ENCODE data around the gene TNIP1. TPM values are rescaled to one million over a fixed set of nuclear protein-coding genes. Genes with fewer than 3 reads are reported as not detected.

The TNIP1 gene
- total RNA-seq, 5 donors from 2014 or later (not counting 1 experiment from before 2014, with no cell fraction given), result 118 to 211 (median 170) TPM

GRCh38 chr5:151029179-151030055 lies 51.4 kb downstream of the TNIP1 start:
- H3K4me3 ChIP-seq (ENCODE audit: control insufficient read depth in 1 of 2, extremely low read depth in 1 of 2, low read length in 1 of 2), result no peak overlapping the region
- peaks cover 0 to 6% (median 4%) of the 10 kb centered on the region in 3 donors for H3K4me1 Mint-ChIP-seq
- no peak overlapping the region for H3K4me3 Mint-ChIP-seq
- no peaks in the 10 kb centered on the region for H3K9me3 Mint-ChIP-seq
- H3K36me3 Mint-ChIP-seq, result peaks cover 71% of the 10 kb centered on the region
- no peaks in the 10 kb centered on the region for H3K4me1 ChIP-seq (ENCODE audit: control insufficient read depth in 1 of 2, extremely low read depth in 1 of 2, insufficient read depth in 2 of 2, low read length in 2 of 2)
- ATAC-seq (replicated peaks in 1 of 4), result no peak
- H3K36me3 ChIP-seq (ENCODE audit: control insufficient read depth in 2 of 2, extremely low read depth in 1 of 2, insufficient read depth in 1 of 2, low read length in 1 of 2), result peaks cover 16 to 69% of the 10 kb centered on the region in 2 donors
- WGBS (ENCODE audit: insufficient coverage), result 98% methylated on average over 6 of the region's 9 CpGs
- no peak overlapping the region for H3K27ac Mint-ChIP-seq
- H3K27me3 ChIP-seq (replicated peaks in 1 of 2; ENCODE audit: control insufficient read depth in 2 of 2, extremely low read depth in 1 of 2, insufficient read depth in 2 of 2, low read length in 1 of 2), result no peaks in the 10 kb centered on the region
- ChIA-PET POLR2A (interaction anchor here in 1 of 2 donors (0.6 kb wide), 1 partner anchor 24 kb away, joined by 11 read pairs; no protein-coding TSS in a partner anchor), CTCF (interaction anchor here in 1 of 2 donors (0.9 kb wide), 1 partner anchor 23 kb away, joined by 4 read pairs; no protein-coding TSS in a partner anchor)
- H3K9me3 ChIP-seq, result no peaks in the 10 kb centered on the region
- no peak for DNase-seq
- no peak overlapping the region for H3K27ac ChIP-seq (ENCODE audit: low read length)
- no peaks in the 10 kb centered on the region for H3K27me3 Mint-ChIP-seq

- Histone ChIP-seq H3K4me1 (ENCODE audit: control insufficient read depth in 1 of 2, extremely low read depth in 1 of 2, insufficient read depth in 2 of 2, low read length in 2 of 2) (no peaks in the 10 kb centered on the region), H3K27ac (ENCODE audit: low read length) (no peak overlapping the region), H3K4me3 (ENCODE audit: control insufficient read depth in 1 of 2, extremely low read depth in 1 of 2, low read length in 1 of 2) (no peak overlapping the region), H3K36me3 (ENCODE audit: control insufficient read depth in 2 of 2, extremely low read depth in 1 of 2, insufficient read depth in 1 of 2, low read length in 1 of 2) (peaks cover 16 to 62% of the 10 kb centered on the region in 2 donors), H3K9me3 (no peaks in the 10 kb centered on the region), H3K27me3 (replicated peaks in 1 of 2; ENCODE audit: control insufficient read depth in 2 of 2, extremely low read depth in 1 of 2, insufficient read depth in 2 of 2, low read length in 1 of 2) (no peaks in the 10 kb centered on the region)
- ChIA-PET CTCF (no interaction called here), POLR2A (interaction anchor here in 1 of 2 donors (0.6 kb wide), 1 partner anchor 24 kb away, joined by 11 read pairs; no protein-coding TSS in a partner anchor)
- ATAC-seq (replicated peaks in 1 of 4) (no peak), DNase-seq (no peak)
- peaks cover 64% of the 10 kb centered on the region for H3K36me3 Mint-ChIP-seq
- H3K4me3 Mint-ChIP-seq, result no peak overlapping the region
- H3K27me3 Mint-ChIP-seq, result no peaks in the 10 kb centered on the region
- peaks cover 3 to 7% (median 6%) of the 10 kb centered on the region in 3 donors for H3K4me1 Mint-ChIP-seq
- WGBS (ENCODE audit: insufficient coverage), result 96% methylated on average over 4 of the region's 8 CpGs
- no peak overlapping the region for H3K27ac Mint-ChIP-seq
- no peaks in the 10 kb centered on the region for H3K9me3 Mint-ChIP-seq
Observed at GRCh38 chr5:151028717-151029116, 52.1 kb downstream of the TNIP1 start.

- no peaks in the 10 kb centered on the region for H3K27me3 Mint-ChIP-seq
- H3K27me3 ChIP-seq (replicated peaks in 1 of 2; ENCODE audit: control insufficient read depth in 2 of 2, extremely low read depth in 1 of 2, insufficient read depth in 2 of 2, low read length in 1 of 2), result no peaks in the 10 kb centered on the region
- ChIA-PET POLR2A (no interaction called here), CTCF (no interaction called here)
- H3K4me3 ChIP-seq (ENCODE audit: control insufficient read depth in 1 of 2, extremely low read depth in 1 of 2, low read length in 1 of 2), result no peak overlapping the region
- DNase-seq (no peak), ATAC-seq (replicated peaks in 1 of 4) (no peak)
- H3K4me3 Mint-ChIP-seq, result no peak overlapping the region
- no peaks in the 10 kb centered on the region for H3K9me3 ChIP-seq
- H3K9me3 Mint-ChIP-seq, result no peaks in the 10 kb centered on the region
- peaks cover 3 to 7% (median 6%) of the 10 kb centered on the region in 3 donors for H3K4me1 Mint-ChIP-seq
- H3K4me1 ChIP-seq (ENCODE audit: control insufficient read depth in 1 of 2, extremely low read depth in 1 of 2, insufficient read depth in 2 of 2, low read length in 2 of 2), result no peaks in the 10 kb centered on the region
- peaks cover 59% of the 10 kb centered on the region for H3K36me3 Mint-ChIP-seq
- peaks cover 16 to 57% of the 10 kb centered on the region in 2 donors for H3K36me3 ChIP-seq (ENCODE audit: control insufficient read depth in 2 of 2, extremely low read depth in 1 of 2, insufficient read depth in 1 of 2, low read length in 1 of 2)
- no peak overlapping the region for H3K27ac ChIP-seq (ENCODE audit: low read length)
- H3K27ac Mint-ChIP-seq, result peak overlapping the region in 1 of 2 donors; percentile 36
- WGBS (ENCODE audit: insufficient coverage), result 100% methylated on average over 2 of the region's 11 CpGs
Observed at GRCh38 chr5:151027961-151028479, 52.8 kb downstream of the TNIP1 start.

- Histone ChIP-seq H3K4me1 (ENCODE audit: control insufficient read depth in 1 of 2, extremely low read depth in 1 of 2, insufficient read depth in 2 of 2, low read length in 2 of 2) (no peaks in the 10 kb centered on the region), H3K4me3 (ENCODE audit: control insufficient read depth in 1 of 2, extremely low read depth in 1 of 2, low read length in 1 of 2) (no peak overlapping the region), H3K27me3 (replicated peaks in 1 of 2; ENCODE audit: control insufficient read depth in 2 of 2, extremely low read depth in 1 of 2, insufficient read depth in 2 of 2, low read length in 1 of 2) (no peaks in the 10 kb centered on the region), H3K9me3 (no peaks in the 10 kb centered on the region), H3K27ac (ENCODE audit: low read length) (no peak overlapping the region), H3K36me3 (ENCODE audit: control insufficient read depth in 2 of 2, extremely low read depth in 1 of 2, insufficient read depth in 1 of 2, low read length in 1 of 2) (peaks cover 12 to 46% of the 10 kb centered on the region in 2 donors)
- peaks cover 6 to 10% (median 9%) of the 10 kb centered on the region in 3 donors for H3K4me1 Mint-ChIP-seq
- ATAC-seq (replicated peaks in 1 of 4) (no peak), DNase-seq (no peak)
- H3K36me3 Mint-ChIP-seq, result peaks cover 47% of the 10 kb centered on the region
- WGBS (ENCODE audit: insufficient coverage), result 100% methylated on average over 1 of the region's 7 CpGs
- H3K27ac Mint-ChIP-seq, result no peak overlapping the region
- H3K27me3 Mint-ChIP-seq, result no peaks in the 10 kb centered on the region
- POLR2A ChIA-PET, result no interaction called here
- H3K4me3 Mint-ChIP-seq, result no peak overlapping the region
- no peaks in the 10 kb centered on the region for H3K9me3 Mint-ChIP-seq
- CTCF ChIA-PET, result interaction anchor here (0.5 kb wide), 2 partner anchors 88 to 547 kb away, joined by 5 to 6 read pairs; no protein-coding TSS in a partner anchor
Observed at GRCh38 chr5:151026679-151027078, 54.2 kb downstream of the TNIP1 start.

GRCh38 chr5:151026088-151026487 lies 54.7 kb downstream of the TNIP1 start:
- WGBS (ENCODE audit: insufficient coverage), result 100% methylated on average over 8 of the region's 9 CpGs
- peaks cover 0 to 3% of the 10 kb centered on the region in 2 experiments for H3K4me1 ChIP-seq (ENCODE audit: control insufficient read depth in 1 of 2, extremely low read depth in 1 of 2, insufficient read depth in 2 of 2, low read length in 2 of 2)
- H3K27me3 ChIP-seq (replicated peaks in 1 of 2; ENCODE audit: control insufficient read depth in 2 of 2, extremely low read depth in 1 of 2, insufficient read depth in 2 of 2, low read length in 1 of 2), result peaks cover 0 to 5% of the 10 kb centered on the region in 2 experiments
- ChIA-PET POLR2A (no interaction called here), CTCF (interaction anchor here (0.5 to 1.0 kb wide), 2 partner anchors 22 to 89 kb away, joined by 3 to 5 read pairs; no protein-coding TSS in a partner anchor)
- no peak for ATAC-seq (replicated peaks in 1 of 4)
- Mint-ChIP-seq H3K36me3 (peaks cover 43% of the 10 kb centered on the region), H3K27me3 (peaks cover 0 to 1% of the 10 kb centered on the region in 2 donors), H3K9me3 (no peaks in the 10 kb centered on the region), H3K4me1 (peaks cover 9 to 16% (median 14%) of the 10 kb centered on the region in 3 donors), H3K4me3 (no peak overlapping the region), H3K27ac (no peak overlapping the region)
- H3K36me3 ChIP-seq (ENCODE audit: control insufficient read depth in 2 of 2, extremely low read depth in 1 of 2, insufficient read depth in 1 of 2, low read length in 1 of 2), result peaks cover 10 to 40% of the 10 kb centered on the region in 2 donors
- H3K27ac ChIP-seq (ENCODE audit: low read length), result no peak overlapping the region
- no peak overlapping the region for H3K4me3 ChIP-seq (ENCODE audit: control insufficient read depth in 1 of 2, extremely low read depth in 1 of 2, low read length in 1 of 2)
- no peak for DNase-seq
- no peaks in the 10 kb centered on the region for H3K9me3 ChIP-seq

- H3K9me3 ChIP-seq, result no peaks in the 10 kb centered on the region
- WGBS (ENCODE audit: insufficient coverage), result 100% methylated on average over 2 of the region's 7 CpGs
- H3K4me1 Mint-ChIP-seq, result peaks cover 17 to 22% (median 18%) of the 10 kb centered on the region in 3 donors
- H3K4me3 ChIP-seq (ENCODE audit: control insufficient read depth in 1 of 2, extremely low read depth in 1 of 2, low read length in 1 of 2), result no peak overlapping the region
- H3K4me3 Mint-ChIP-seq, result no peak overlapping the region
- ChIA-PET CTCF (interaction anchor here in 1 of 2 donors (1.0 kb wide), 1 partner anchor 23 kb away, joined by 3 read pairs; no protein-coding TSS in a partner anchor), POLR2A (no interaction called here)
- H3K36me3 ChIP-seq (ENCODE audit: control insufficient read depth in 2 of 2, extremely low read depth in 1 of 2, insufficient read depth in 1 of 2, low read length in 1 of 2), result peaks cover 10 to 32% of the 10 kb centered on the region in 2 donors
- DNase-seq (no peak), ATAC-seq (replicated peaks in 1 of 4) (no peak)
- H3K27me3 Mint-ChIP-seq, result peaks cover 0 to 3% of the 10 kb centered on the region in 2 donors
- no peaks in the 10 kb centered on the region for H3K9me3 Mint-ChIP-seq
- peaks cover 0 to 14% of the 10 kb centered on the region in 2 experiments for H3K27me3 ChIP-seq (replicated peaks in 1 of 2; ENCODE audit: control insufficient read depth in 2 of 2, extremely low read depth in 1 of 2, insufficient read depth in 2 of 2, low read length in 1 of 2)
- peaks cover 36% of the 10 kb centered on the region for H3K36me3 Mint-ChIP-seq
- H3K27ac Mint-ChIP-seq, result no peak overlapping the region
- peaks cover 0 to 12% of the 10 kb centered on the region in 2 experiments for H3K4me1 ChIP-seq (ENCODE audit: control insufficient read depth in 1 of 2, extremely low read depth in 1 of 2, insufficient read depth in 2 of 2, low read length in 2 of 2)
- no peak overlapping the region for H3K27ac ChIP-seq (ENCODE audit: low read length)
Observed at GRCh38 chr5:151025250-151025606, 55.6 kb downstream of the TNIP1 start.
